ENCODE results near the gene BASP1. TPM values are rescaled to one million over a fixed set of nuclear protein-coding genes. Genes with fewer than 3 reads are reported as not detected.

BASP1 gene
- total RNA-seq, 5 donors from 2014 or later (not counting 1 experiment from before 2014, with no cell fraction given), result 0.47 to 4.6 (median 2.2) TPM

GRCh38 chr5:17272111-17272510, 54.7 kb downstream of the BASP1 start:
- H3K9me3 ChIP-seq, result no peaks in the 10 kb centered on the region
- H3K9me3 Mint-ChIP-seq, result peaks cover 0 to 3% (median 2%) of the 10 kb centered on the region in 3 donors
- ChIA-PET POLR2A (no interaction called here), CTCF (no interaction called here)
- H3K27ac ChIP-seq (ENCODE audit: low read length), result no peak overlapping the region
- H3K27ac Mint-ChIP-seq, result no peak overlapping the region
- no peaks in the 10 kb centered on the region for H3K27me3 ChIP-seq (replicated peaks in 1 of 2; ENCODE audit: control insufficient read depth in 2 of 2, extremely low read depth in 1 of 2, insufficient read depth in 2 of 2, low read length in 1 of 2)
- DNase-seq (no peak), ATAC-seq (replicated peaks in 1 of 4) (no peak)
- H3K4me3 Mint-ChIP-seq, result no peak overlapping the region
- H3K4me1 Mint-ChIP-seq, result no peaks in the 10 kb centered on the region
- WGBS (ENCODE audit: insufficient coverage), result 100% methylated on average over 2 of the region's 3 CpGs
- H3K27me3 Mint-ChIP-seq, result no peaks in the 10 kb centered on the region
- H3K4me3 ChIP-seq (ENCODE audit: control insufficient read depth in 1 of 2, extremely low read depth in 1 of 2, low read length in 1 of 2), result no peak overlapping the region
- no peaks in the 10 kb centered on the region for H3K4me1 ChIP-seq (ENCODE audit: control insufficient read depth in 1 of 2, extremely low read depth in 1 of 2, insufficient read depth in 2 of 2, low read length in 2 of 2)
- no peaks in the 10 kb centered on the region for H3K36me3 ChIP-seq (ENCODE audit: control insufficient read depth in 2 of 2, extremely low read depth in 1 of 2, insufficient read depth in 1 of 2, low read length in 1 of 2)
- H3K36me3 Mint-ChIP-seq, result no peaks in the 10 kb centered on the region

GRCh38 chr5:17275289-17276158, 58.1 kb downstream of the BASP1 start:
- H3K27me3 Mint-ChIP-seq, result no peaks in the 10 kb centered on the region
- H3K4me1 Mint-ChIP-seq, result no peaks in the 10 kb centered on the region
- ATAC-seq (replicated peaks in 1 of 4) (no peak), DNase-seq (no peak)
- POLR2A ChIA-PET, result no interaction called here
- WGBS (ENCODE audit: insufficient coverage), result 93% methylated on average over 45 of the region's 57 CpGs
- Histone ChIP-seq H3K4me3 (ENCODE audit: control insufficient read depth in 1 of 2, extremely low read depth in 1 of 2, low read length in 1 of 2) (no peak overlapping the region), H3K4me1 (ENCODE audit: control insufficient read depth in 1 of 2, extremely low read depth in 1 of 2, insufficient read depth in 2 of 2, low read length in 2 of 2) (no peaks in the 10 kb centered on the region), H3K27me3 (replicated peaks in 1 of 2; ENCODE audit: control insufficient read depth in 2 of 2, extremely low read depth in 1 of 2, insufficient read depth in 2 of 2, low read length in 1 of 2) (no peaks in the 10 kb centered on the region), H3K9me3 (no peaks in the 10 kb centered on the region), H3K36me3 (ENCODE audit: control insufficient read depth in 2 of 2, extremely low read depth in 1 of 2, insufficient read depth in 1 of 2, low read length in 1 of 2) (no peaks in the 10 kb centered on the region), H3K27ac (ENCODE audit: low read length) (no peak overlapping the region)
- no peak overlapping the region for H3K27ac Mint-ChIP-seq
- CTCF ChIA-PET, result no interaction called here
- no peaks in the 10 kb centered on the region for H3K36me3 Mint-ChIP-seq
- H3K4me3 Mint-ChIP-seq, result no peak overlapping the region
- H3K9me3 Mint-ChIP-seq, result no peaks in the 10 kb centered on the region

- H3K27me3 Mint-ChIP-seq, result no peaks in the 10 kb centered on the region
- no peaks in the 10 kb centered on the region for H3K9me3 Mint-ChIP-seq
- Histone ChIP-seq H3K9me3 (no peaks in the 10 kb centered on the region), H3K4me3 (ENCODE audit: control insufficient read depth in 1 of 2, extremely low read depth in 1 of 2, low read length in 1 of 2) (no peak overlapping the region), H3K36me3 (ENCODE audit: control insufficient read depth in 2 of 2, extremely low read depth in 1 of 2, insufficient read depth in 1 of 2, low read length in 1 of 2) (no peaks in the 10 kb centered on the region), H3K27ac (ENCODE audit: low read length) (no peak overlapping the region), H3K27me3 (replicated peaks in 1 of 2; ENCODE audit: control insufficient read depth in 2 of 2, extremely low read depth in 1 of 2, insufficient read depth in 2 of 2, low read length in 1 of 2) (no peaks in the 10 kb centered on the region), H3K4me1 (ENCODE audit: control insufficient read depth in 1 of 2, extremely low read depth in 1 of 2, insufficient read depth in 2 of 2, low read length in 2 of 2) (no peaks in the 10 kb centered on the region)
- H3K4me1 Mint-ChIP-seq, result no peaks in the 10 kb centered on the region
- no peak for ATAC-seq (replicated peaks in 1 of 4)
- DNase-seq, result no peak
- POLR2A ChIA-PET, result no interaction called here
- no peaks in the 10 kb centered on the region for H3K36me3 Mint-ChIP-seq
- CTCF ChIA-PET, result no interaction called here
- H3K4me3 Mint-ChIP-seq, result no peak overlapping the region
- H3K27ac Mint-ChIP-seq, result no peak overlapping the region
- no CpG with 5 or more reads among the region's 3 CpGs for WGBS (ENCODE audit: insufficient coverage)
Measured at GRCh38 chr5:17276445-17276844, 59.0 kb downstream of the BASP1 start.

GRCh38 chr5:17277907-17278306, 60.5 kb downstream of the BASP1 start:
- DNase-seq, result no peak
- no peaks in the 10 kb centered on the region for H3K36me3 ChIP-seq (ENCODE audit: control insufficient read depth in 2 of 2, extremely low read depth in 1 of 2, insufficient read depth in 1 of 2, low read length in 1 of 2)
- no peaks in the 10 kb centered on the region for H3K27me3 ChIP-seq (replicated peaks in 1 of 2; ENCODE audit: control insufficient read depth in 2 of 2, extremely low read depth in 1 of 2, insufficient read depth in 2 of 2, low read length in 1 of 2)
- POLR2A ChIA-PET, result no interaction called here
- no peak for ATAC-seq (replicated peaks in 1 of 4)
- H3K27ac ChIP-seq (ENCODE audit: low read length), result no peak overlapping the region
- no peak overlapping the region for H3K4me3 ChIP-seq (ENCODE audit: control insufficient read depth in 1 of 2, extremely low read depth in 1 of 2, low read length in 1 of 2)
- peaks cover 0 to 2% (median 2%) of the 10 kb centered on the region in 3 donors for H3K4me1 Mint-ChIP-seq
- no peaks in the 10 kb centered on the region for H3K9me3 ChIP-seq
- WGBS (ENCODE audit: insufficient coverage), result no CpG with 5 or more reads among the region's 5 CpGs
- H3K27me3 Mint-ChIP-seq, result no peaks in the 10 kb centered on the region
- CTCF ChIA-PET, result interaction anchor here in 1 of 2 donors (0.6 kb wide), 1 partner anchor 498 kb away, joined by 3 read pairs; no protein-coding TSS in a partner anchor
- H3K27ac Mint-ChIP-seq, result no peak overlapping the region
- no peaks in the 10 kb centered on the region for H3K36me3 Mint-ChIP-seq
- H3K4me3 Mint-ChIP-seq, result no peak overlapping the region
- H3K4me1 ChIP-seq (ENCODE audit: control insufficient read depth in 1 of 2, extremely low read depth in 1 of 2, insufficient read depth in 2 of 2, low read length in 2 of 2), result no peaks in the 10 kb centered on the region
- H3K9me3 Mint-ChIP-seq, result peaks cover 0 to 4% (median 4%) of the 10 kb centered on the region in 3 donors

- no peaks in the 10 kb centered on the region for H3K9me3 ChIP-seq
- Mint-ChIP-seq H3K4me3 (no peak overlapping the region), H3K27ac (no peak overlapping the region), H3K4me1 (peaks cover 0 to 2% (median 2%) of the 10 kb centered on the region in 3 donors), H3K36me3 (no peaks in the 10 kb centered on the region), H3K27me3 (no peaks in the 10 kb centered on the region), H3K9me3 (peaks cover under 1 to 10% (median 7%) of the 10 kb centered on the region in 3 donors)
- no peak for DNase-seq
- ChIA-PET POLR2A (no interaction called here), CTCF (no interaction called here)
- no peaks in the 10 kb centered on the region for H3K36me3 ChIP-seq (ENCODE audit: control insufficient read depth in 2 of 2, extremely low read depth in 1 of 2, insufficient read depth in 1 of 2, low read length in 1 of 2)
- ATAC-seq (replicated peaks in 1 of 4), result no peak
- no peak overlapping the region for H3K27ac ChIP-seq (ENCODE audit: low read length)
- no peaks in the 10 kb centered on the region for H3K27me3 ChIP-seq (replicated peaks in 1 of 2; ENCODE audit: control insufficient read depth in 2 of 2, extremely low read depth in 1 of 2, insufficient read depth in 2 of 2, low read length in 1 of 2)
- no peaks in the 10 kb centered on the region for H3K4me1 ChIP-seq (ENCODE audit: control insufficient read depth in 1 of 2, extremely low read depth in 1 of 2, insufficient read depth in 2 of 2, low read length in 2 of 2)
- WGBS (ENCODE audit: insufficient coverage), result 89% methylated on average over 4 of the region's 7 CpGs
- H3K4me3 ChIP-seq (ENCODE audit: control insufficient read depth in 1 of 2, extremely low read depth in 1 of 2, low read length in 1 of 2), result no peak overlapping the region
Measured at GRCh38 chr5:17278931-17279330, 61.5 kb downstream of the BASP1 start.

GRCh38 chr5:17279487-17279886, 62.1 kb downstream of the BASP1 start:
- Mint-ChIP-seq H3K4me3 (no peak overlapping the region), H3K36me3 (no peaks in the 10 kb centered on the region), H3K9me3 (peaks cover 3 to 13% (median 9%) of the 10 kb centered on the region in 3 donors), H3K27me3 (no peaks in the 10 kb centered on the region), H3K27ac (no peak overlapping the region), H3K4me1 (peaks cover 0 to 2% (median 2%) of the 10 kb centered on the region in 3 donors)
- Histone ChIP-seq H3K27ac (ENCODE audit: low read length) (no peak overlapping the region), H3K4me1 (ENCODE audit: control insufficient read depth in 1 of 2, extremely low read depth in 1 of 2, insufficient read depth in 2 of 2, low read length in 2 of 2) (no peaks in the 10 kb centered on the region), H3K27me3 (replicated peaks in 1 of 2; ENCODE audit: control insufficient read depth in 2 of 2, extremely low read depth in 1 of 2, insufficient read depth in 2 of 2, low read length in 1 of 2) (no peaks in the 10 kb centered on the region), H3K9me3 (no peaks in the 10 kb centered on the region), H3K4me3 (ENCODE audit: control insufficient read depth in 1 of 2, extremely low read depth in 1 of 2, low read length in 1 of 2) (no peak overlapping the region), H3K36me3 (ENCODE audit: control insufficient read depth in 2 of 2, extremely low read depth in 1 of 2, insufficient read depth in 1 of 2, low read length in 1 of 2) (no peaks in the 10 kb centered on the region)
- CTCF ChIA-PET, result no interaction called here
- no CpG with 5 or more reads among the region's 2 CpGs for WGBS (ENCODE audit: insufficient coverage)
- DNase-seq (no peak), ATAC-seq (replicated peaks in 1 of 4) (no peak)
- POLR2A ChIA-PET, result no interaction called here

Data from T-cell (primary cell).